H9 (cell line): ENCODE measurements around the gene BAIAP2L1. TPM values are rescaled to one million over a fixed set of nuclear protein-coding genes. Genes with fewer than 3 reads are reported as not detected.

Experiments
- DNase-seq: peaks from one replicate; pipeline ENCODE4 v3.0.0-alpha.2; 2017
- H2AFZ ChIP-seq: one replicate; pipeline ENCODE4 v1.6.1; 2013; ENCODE audit warnings: mild to moderate bottlenecking, low read length, control low read depth, moderate library complexity
- H2AK5ac ChIP-seq: 2 replicates; pipeline ENCODE4 v1.6.1; 2013; ENCODE audit warnings: low read length, control low read depth, mixed read lengths; ENCODE audit not compliant: insufficient read length
- H2BK120ac ChIP-seq: one replicate; pipeline ENCODE4 v1.6.1; 2013; ENCODE audit warnings: low read depth, mild to moderate bottlenecking, low read length, control low read depth, inconsistent platforms; ENCODE audit not compliant: poor library complexity, severe bottlenecking
- H2BK12ac ChIP-seq: 2 replicates; pipeline ENCODE4 v1.6.1; 2013; ENCODE audit warnings: low read length, control low read depth, mixed read lengths, low read depth; ENCODE audit not compliant: insufficient read length
- H2BK15ac ChIP-seq: 2 replicates; pipeline ENCODE4 v1.6.1; 2013; ENCODE audit warnings: low read depth, low read length, control low read depth
- H2BK20ac ChIP-seq: one replicate; pipeline ENCODE4 v1.6.1; 2013; ENCODE audit warnings: low read depth, mild to moderate bottlenecking, low read length, control low read depth, inconsistent platforms; ENCODE audit not compliant: poor library complexity, severe bottlenecking
- H2BK5ac ChIP-seq: 2 replicates; pipeline ENCODE4 v1.6.1; 2013; ENCODE audit warnings: low read length, control low read depth, mixed read lengths; ENCODE audit not compliant: insufficient read length
- H3K14ac ChIP-seq: 2 replicates; pipeline ENCODE4 v1.6.1; 2013; ENCODE audit warnings: low read length, control low read depth; ENCODE audit not compliant: insufficient read depth
- H3K18ac ChIP-seq: 2 replicates; pipeline ENCODE4 v1.6.1; 2013; ENCODE audit warnings: low read depth, mild to moderate bottlenecking, mixed read lengths, low read length, control low read depth; ENCODE audit not compliant: insufficient read length
- H3K23ac ChIP-seq: 2 replicates; pipeline ENCODE4 v1.6.1; 2013; ENCODE audit warnings: low read length, control low read depth, mixed read lengths, low read depth; ENCODE audit not compliant: insufficient read length
- H3K23me2 ChIP-seq: 2 replicates; pipeline ENCODE4 v1.6.1; 2013; ENCODE audit warnings: low read depth, mild to moderate bottlenecking, mixed read lengths, low read length, control low read depth; ENCODE audit not compliant: insufficient read length, poor library complexity, severe bottlenecking
- H3K27ac ChIP-seq: 2 replicates; pipeline ENCODE4 v1.5.1; 2013; ENCODE audit warnings: low read length, control low read depth, mixed read lengths, low read depth; ENCODE audit not compliant: insufficient read length
- H3K27me3 ChIP-seq: 2 replicates; pipeline ENCODE4 v1.6.1; 2013; ENCODE audit warnings: low read length, control low read depth, inconsistent platforms; ENCODE audit not compliant: insufficient read depth
- H3K4ac ChIP-seq: 2 replicates; pipeline ENCODE4 v1.6.1; 2013; ENCODE audit warnings: low read depth, mild to moderate bottlenecking, control low read depth, inconsistent platforms, low read length, moderate library complexity
- H3K4me1 ChIP-seq: 2 replicates; pipeline ENCODE4 v1.6.1; 2013; ENCODE audit warnings: low read length, control low read depth, inconsistent platforms; ENCODE audit not compliant: insufficient read depth
- H3K4me2 ChIP-seq: 2 replicates; pipeline ENCODE4 v1.6.1; 2013; ENCODE audit warnings: low read length, control low read depth, mixed read lengths; ENCODE audit not compliant: insufficient read length, insufficient read depth
- H3K56ac ChIP-seq: 2 replicates; pipeline ENCODE4 v1.6.1; 2013; ENCODE audit warnings: low read depth, mild to moderate bottlenecking, mixed read lengths, low read length, control low read depth; ENCODE audit not compliant: insufficient read length
- H3K79me1 ChIP-seq: 2 replicates; pipeline ENCODE4 v1.6.1; 2013; ENCODE audit warnings: low read depth, mild to moderate bottlenecking, moderate library complexity, low read length, control low read depth, inconsistent platforms; ENCODE audit not compliant: insufficient read depth, poor library complexity, severe bottlenecking
- H3K79me2 ChIP-seq: 2 replicates; pipeline ENCODE4 v1.6.1; 2013; ENCODE audit warnings: low read length, control low read depth, inconsistent platforms; ENCODE audit not compliant: insufficient read depth
- H3K9ac ChIP-seq: 2 replicates; pipeline ENCODE4 v1.6.1; 2013; ENCODE audit warnings: low read length, control low read depth, mixed read lengths; ENCODE audit not compliant: insufficient read length; ENCODE audit errors: extremely low read depth
- H3K9me3 ChIP-seq: one replicate; pipeline ENCODE4 v1.6.1; 2013; ENCODE audit warnings: low read depth, low read length, inconsistent platforms; ENCODE audit not compliant: control insufficient read depth
- H3T11ph ChIP-seq: one replicate; pipeline ENCODE4 v1.6.1; 2013; ENCODE audit warnings: mild to moderate bottlenecking, low read length, control low read depth, inconsistent platforms
- H4K20me1 ChIP-seq: one replicate; pipeline ENCODE4 v1.6.1; 2013; ENCODE audit not compliant: control insufficient read depth, insufficient read length, insufficient read depth
- H4K5ac ChIP-seq: 2 replicates; pipeline ENCODE4 v1.6.1; 2013; ENCODE audit warnings: low read depth, mild to moderate bottlenecking, mixed read lengths, low read length, control low read depth; ENCODE audit not compliant: insufficient read length
- H4K8ac ChIP-seq: replicated peaks from 2 replicates; pipeline ENCODE4 v1.6.1; 2013; ENCODE audit warnings: low read length, control low read depth, mixed read lengths, low read depth; ENCODE audit not compliant: insufficient read length
- H4K91ac ChIP-seq: 2 replicates; pipeline ENCODE4 v1.6.1; 2013; ENCODE audit warnings: low read depth, mild to moderate bottlenecking, moderate library complexity, mixed read lengths, low read length, control low read depth; ENCODE audit not compliant: insufficient read length
- H3K27ac Mint-ChIP-seq, 3 experiments: 2 replicates in 2 of 3; 3 replicates in 1 of 3; pipeline ENCODE4 v1.8.0; 2020 to 2021; ENCODE audit warnings: mixed read lengths in 3 of 3, mild to moderate bottlenecking in 1 of 3, moderate library complexity in 1 of 3
- H3K27me3 Mint-ChIP-seq: 2 replicates; pipeline ENCODE4 v1.8.0; 2021; ENCODE audit warnings: low read depth, mild to moderate bottlenecking, moderate library complexity, mixed read lengths
- H3K36me3 Mint-ChIP-seq, 3 experiments: 2 replicates in 2 of 3; 3 replicates in 1 of 3; pipeline ENCODE4 v1.8.0; 2020 to 2021; ENCODE audit warnings: low read depth in 3 of 3, mixed read lengths in 3 of 3; ENCODE audit not compliant: insufficient read depth in 1 of 3
- H3K4me1 Mint-ChIP-seq, 2 experiments: 2 replicates each; pipeline ENCODE4 v1.8.0; 2020; ENCODE audit warnings: mixed read lengths in 2 of 2
- H3K4me3 Mint-ChIP-seq, 2 experiments: 2 replicates in 1 of 2; 3 replicates in 1 of 2; pipeline ENCODE4 v1.8.0; 2020 to 2021; ENCODE audit warnings: mild to moderate bottlenecking in 2 of 2, mixed read lengths in 2 of 2, moderate library complexity in 1 of 2
- H3K9me3 Mint-ChIP-seq, 2 experiments: 2 replicates in 1 of 2; 3 replicates in 1 of 2; pipeline ENCODE4 v1.8.0; 2020; ENCODE audit warnings: mild to moderate bottlenecking in 2 of 2, mixed read lengths in 2 of 2, moderate library complexity in 1 of 2
- CTCF ChIP-seq: fragments of 200-600 bp; sonication (generic); conservative IDR thresholded peaks from 3 replicates; pipeline ENCODE4 v1.8.0; 2021; ENCODE audit warnings: antibody characterized with exemption, mild to moderate bottlenecking
- WGBS: extraction: QIAGEN DNeasy Blood & Tissue Kit; methylation state at CpG from one replicate; pipeline ENCODE4 v1.1.7; 2013; ENCODE audit warnings: missing lambda C conversion rate, low lambda C conversion rate, mixed read lengths; ENCODE audit not compliant: insufficient read length; ENCODE audit errors: extremely low coverage; 5-methylcytosine and 5-hydroxymethylcytosine counted together
- total RNA-seq: library from RNA; stranded (reverse); gene quantifications from 2 replicates; pipeline ENCODE4 v1.2.1, GENCODE V29; 2021

BAIAP2L1 gene
- total RNA-seq, 1 experiment from 2014 or later, result 25.9 TPM

GRCh38 chr7:98285157-98286092, 115.5 kb downstream of the BAIAP2L1 start:
- Histone ChIP-seq H3K79me2 (peaks cover 2% of the 10 kb centered on the region; the same call in 1 of the 2 replicates), H3K4me2 (no peak overlapping the region), H3K23ac (no peak overlapping the region), H2BK15ac (no peak overlapping the region), H3K18ac (no peak overlapping the region), H3K79me1 (peaks cover 6% of the 10 kb centered on the region), H3K4me1 (no peaks in the 10 kb centered on the region; the same call in 1 of the 2 replicates), H4K20me1 (no peaks in the 10 kb centered on the region), H3K27me3 (no peaks in the 10 kb centered on the region), H2AK5ac (no peak overlapping the region), H3K14ac (no peak overlapping the region; the same call in 1 of the 2 replicates), H3K56ac (no peak overlapping the region), H3T11ph (no peak overlapping the region), H4K91ac (no peak overlapping the region), H2BK20ac (no peak overlapping the region), H2AFZ (no peak overlapping the region), H2BK120ac (no peak overlapping the region), H2BK5ac (no peak overlapping the region), H4K5ac (no peak overlapping the region), H3K23me2 (peaks cover 11% of the 10 kb centered on the region), H3K9ac (no peak overlapping the region), H2BK12ac (no peak overlapping the region), H3K9me3 (no peaks in the 10 kb centered on the region), H3K4ac (no peak overlapping the region), H4K8ac (no peak overlapping the region), H3K27ac (no peak overlapping the region)
- no peaks in the 10 kb centered on the region for H3K27me3 Mint-ChIP-seq
- no peaks in the 10 kb centered on the region for H3K9me3 Mint-ChIP-seq
- H3K4me1 Mint-ChIP-seq, result peaks cover 30 to 37% of the 10 kb centered on the region in 2 experiments
- peak overlapping the region in 1 of 3 experiments; percentile 96; a peak in 1 of 7 replicates for H3K27ac Mint-ChIP-seq
- no peak overlapping the region; a peak in 1 of 5 replicates for H3K4me3 Mint-ChIP-seq
- peaks cover 6 to 21% (median 18%) of the 10 kb centered on the region in 3 experiments for H3K36me3 Mint-ChIP-seq
- WGBS, result no CpG with 5 or more reads among the region's 21 CpGs
- DNase-seq, result no peak
- TF ChIP-seq CTCF, result no peak
